Measurements from ENCODE around the gene CORIN.

GRCh38 chr4:47642191-47642830 lies 195.6 kb downstream of the CORIN start:
- no peak for TF ChIP-seq POLR2A (IDR thresholded peaks at IDR 0.05)
- no peak for TF ChIP-seq CTCF (IDR thresholded peaks at IDR 0.05)
